ENCODE data around the gene LIN7C.
A peak's percentile ranks its signal among the peaks of the same experiment; 100 is the strongest.
"Not testable (repeated sequence)": the region's sequence is repeated elsewhere in the genome, so short reads cannot be mapped to it uniquely, and the experiment has no call there.

Gene LIN7C, protein sequence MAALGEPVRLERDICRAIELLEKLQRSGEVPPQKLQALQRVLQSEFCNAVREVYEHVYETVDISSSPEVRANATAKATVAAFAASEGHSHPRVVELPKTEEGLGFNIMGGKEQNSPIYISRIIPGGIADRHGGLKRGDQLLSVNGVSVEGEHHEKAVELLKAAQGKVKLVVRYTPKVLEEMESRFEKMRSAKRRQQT

DNA sequence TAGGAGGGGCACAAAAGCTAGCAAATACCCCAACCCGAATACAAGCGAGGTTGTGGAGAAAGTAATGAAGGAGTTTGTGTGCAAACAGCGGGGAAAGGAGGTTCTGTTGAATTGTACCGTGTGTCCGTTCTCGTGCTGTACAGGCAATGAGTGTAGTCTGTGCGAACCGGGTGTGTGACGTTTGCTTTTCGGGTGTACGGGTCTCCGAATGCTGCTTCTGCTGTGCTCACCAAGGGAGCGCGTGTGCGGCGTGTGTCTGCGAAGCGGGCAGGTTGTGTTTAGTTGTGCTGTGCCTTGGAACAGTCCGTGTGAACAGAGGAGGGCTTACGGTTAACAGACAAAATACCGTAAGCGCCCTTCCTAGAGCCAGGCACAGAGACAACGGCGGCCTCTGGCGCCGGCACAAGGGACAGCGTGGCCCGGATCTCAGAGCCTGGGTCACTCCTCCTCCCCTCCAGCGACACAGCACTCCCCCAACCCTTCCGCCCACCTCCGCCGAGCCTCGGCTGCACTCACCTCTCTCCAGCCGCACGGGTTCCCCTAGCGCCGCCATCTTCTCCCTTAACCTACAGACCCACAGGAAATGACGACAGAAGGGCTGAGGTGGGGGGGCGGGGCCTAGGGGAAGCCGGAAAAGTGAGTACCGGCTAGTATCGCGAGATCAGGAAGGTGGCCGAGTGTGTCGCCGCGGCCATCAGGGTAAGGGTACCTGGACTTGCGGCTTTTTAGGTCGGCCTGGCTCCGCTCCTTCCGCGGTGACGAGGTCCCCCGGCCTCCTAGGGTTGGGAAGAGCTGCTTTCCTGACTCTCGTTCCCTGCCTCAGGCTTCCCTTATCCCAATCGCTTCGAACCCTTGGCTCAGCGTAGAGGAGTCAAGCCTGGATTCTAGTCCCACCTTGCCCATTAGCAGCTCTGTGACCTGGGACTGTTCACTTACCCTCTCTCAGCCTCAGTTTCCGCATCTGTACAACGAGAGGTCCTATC lies at the start of gene LIN7C:
Gene LIN7C (minus strand): TSS at position 570 of the 983 bp plus-strand sequence. CDS start 17 bp downstream, at position 553.
- DNase-seq: peak; percentile 96

DNA sequence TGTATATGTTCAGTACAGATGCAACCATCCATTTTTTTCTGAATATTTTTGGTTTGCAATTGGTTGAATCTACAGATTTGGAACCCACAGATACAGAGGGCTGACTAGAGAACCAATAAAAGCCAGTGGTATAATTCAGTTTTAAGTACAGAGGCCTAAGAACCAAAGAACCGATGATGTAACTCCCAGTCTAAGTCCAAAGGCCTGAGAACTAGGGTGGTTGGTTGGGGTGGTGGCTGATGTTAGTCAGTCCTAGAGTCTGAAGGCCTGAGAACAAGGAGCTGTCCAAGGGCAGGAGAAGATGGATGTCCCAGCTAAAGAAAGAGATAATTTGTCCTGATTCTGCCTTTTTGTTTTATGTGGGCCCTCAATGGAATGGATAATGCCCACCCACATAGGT lies 48.7 kb upstream of the LIN7C start:
- no peak for DNase-seq

DNA sequence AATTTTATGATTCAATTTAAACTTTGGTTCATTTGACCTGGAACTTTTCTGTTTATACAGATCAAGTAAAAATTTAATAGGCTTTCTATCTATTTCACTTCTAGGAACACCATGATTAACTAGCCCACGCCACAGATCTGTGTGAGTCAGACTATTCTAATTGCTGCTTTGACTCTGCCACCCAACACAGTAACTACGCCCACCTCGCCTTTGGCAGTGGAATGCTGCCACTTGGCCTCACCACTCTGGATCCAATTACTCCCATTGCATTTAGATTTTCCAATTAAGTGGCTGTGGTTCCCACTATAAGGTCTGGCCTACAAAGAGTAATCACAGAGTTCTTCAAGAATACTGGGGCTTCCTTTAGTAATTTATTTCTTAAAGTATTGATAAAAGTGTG lies 46.6 kb upstream of the LIN7C start:
- DNase-seq: no peak

DNA sequence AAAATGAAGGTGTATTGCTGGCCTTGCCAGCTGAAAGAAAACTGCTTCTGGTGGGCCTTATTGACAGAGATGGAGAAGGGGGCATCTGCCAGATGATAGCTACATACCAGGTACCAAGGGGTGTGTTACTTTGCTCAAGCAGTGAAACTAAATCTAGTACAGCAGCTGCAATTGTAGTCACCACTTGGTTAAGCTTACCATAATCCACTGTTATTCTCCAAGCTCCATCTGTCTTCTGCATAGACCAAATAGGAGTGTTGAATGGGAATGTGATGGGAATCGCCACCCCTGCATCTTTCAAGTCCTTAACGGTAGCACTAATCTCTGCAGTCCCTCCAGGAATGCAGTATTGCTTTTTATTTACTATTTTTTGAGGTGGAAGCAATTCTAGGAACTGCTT lies 45.8 kb upstream of the LIN7C start:
- no peak for DNase-seq

DNA sequence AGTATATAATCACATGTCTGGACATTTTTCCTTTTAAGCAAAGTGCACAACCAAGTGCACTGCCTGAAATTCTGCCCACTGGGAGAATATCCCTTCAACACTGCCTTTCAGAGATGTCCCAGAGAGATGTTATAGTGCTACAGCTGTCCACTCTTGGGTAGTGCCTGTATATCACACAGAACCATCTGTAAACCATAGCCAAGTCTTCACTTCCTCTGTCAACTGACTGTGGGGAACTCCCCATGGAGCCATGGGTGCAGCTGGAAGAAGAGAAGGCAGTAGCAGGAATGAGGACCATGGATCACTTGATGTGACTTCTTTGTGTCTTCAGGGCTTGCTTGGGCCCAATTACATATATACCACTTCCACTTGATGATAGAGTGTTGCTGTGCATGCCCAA lies 44.6 kb upstream of the LIN7C start:
- no peak for DNase-seq

DNA sequence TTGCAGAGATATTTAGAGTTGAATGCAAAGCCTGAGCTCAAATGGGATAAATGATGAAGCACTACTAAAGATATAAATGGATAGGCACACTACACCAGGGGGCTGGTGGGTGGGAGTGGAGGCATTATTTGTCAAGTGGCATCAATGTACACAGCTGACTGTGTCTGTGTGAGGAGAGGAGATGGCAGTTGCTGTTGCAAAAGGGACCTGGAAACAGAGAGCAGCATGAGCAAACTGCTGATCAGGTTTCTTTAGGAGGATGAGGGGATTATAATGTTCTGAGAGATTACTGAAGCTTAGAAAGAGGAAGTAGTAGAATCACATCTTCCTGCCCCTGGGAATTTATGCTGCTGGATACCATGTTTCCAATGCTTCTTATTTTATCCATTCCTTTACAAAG lies 39.4 kb upstream of the LIN7C start:
- peak; percentile 39 to 40 for DNase-seq

DNA sequence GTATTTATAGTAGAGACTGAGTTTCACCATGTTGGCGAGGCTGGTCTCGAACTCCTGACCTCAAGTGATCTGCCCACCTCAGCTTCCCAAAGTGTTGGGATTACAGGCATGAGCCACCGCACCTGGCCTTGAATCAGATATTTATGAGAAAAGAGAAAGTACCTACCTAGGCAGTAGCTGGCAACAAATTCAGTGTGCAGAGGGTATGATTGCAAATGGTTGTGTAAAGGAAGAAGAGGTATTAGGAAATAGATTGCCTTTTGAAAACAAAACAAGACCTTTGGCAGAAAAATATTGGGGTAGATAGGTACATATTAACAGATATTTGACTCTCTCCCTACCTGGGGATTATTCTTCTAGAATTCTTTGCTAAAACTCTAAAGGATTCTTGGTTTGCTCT lies 38.5 kb upstream of the LIN7C start:
- DNase-seq: no peak

DNA sequence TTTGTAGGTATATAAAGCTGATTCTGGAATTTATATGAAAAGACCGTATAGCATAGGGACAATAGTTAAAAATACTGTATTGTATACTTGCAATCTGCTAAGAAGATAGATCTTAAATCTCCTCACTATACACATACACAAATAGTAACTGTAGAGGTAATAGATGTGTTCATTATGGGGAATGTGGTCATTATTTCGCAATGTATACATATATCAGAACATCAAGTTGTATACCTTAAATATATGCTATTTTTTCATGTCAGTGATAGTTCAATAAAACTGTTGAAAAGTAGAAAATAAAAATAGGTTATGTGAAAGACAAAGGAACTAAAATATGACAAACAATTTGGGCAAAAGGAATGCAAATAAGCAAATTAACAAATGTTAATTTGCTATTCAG lies 35.2 kb upstream of the LIN7C start:
- no peak for DNase-seq

DNA sequence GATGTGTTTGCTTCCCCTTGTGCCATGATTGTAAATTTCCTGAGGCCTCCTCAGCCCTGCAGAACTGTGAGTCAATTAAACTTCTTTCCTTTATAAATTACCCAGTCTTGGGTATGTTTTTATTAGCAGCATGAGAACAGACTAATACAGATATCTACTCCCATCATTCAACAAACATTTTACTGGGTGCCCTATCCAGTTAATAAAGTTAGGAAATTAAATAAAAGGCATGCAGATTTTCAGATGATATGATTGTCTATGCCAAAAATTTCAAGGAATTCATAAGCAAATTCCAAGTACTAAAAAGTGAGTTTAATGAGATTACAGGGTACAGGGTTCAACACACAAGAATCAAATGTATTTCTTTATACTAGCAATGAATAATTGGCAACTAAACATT lies 33.5 kb upstream of the LIN7C start:
- no peak for DNase-seq

DNA sequence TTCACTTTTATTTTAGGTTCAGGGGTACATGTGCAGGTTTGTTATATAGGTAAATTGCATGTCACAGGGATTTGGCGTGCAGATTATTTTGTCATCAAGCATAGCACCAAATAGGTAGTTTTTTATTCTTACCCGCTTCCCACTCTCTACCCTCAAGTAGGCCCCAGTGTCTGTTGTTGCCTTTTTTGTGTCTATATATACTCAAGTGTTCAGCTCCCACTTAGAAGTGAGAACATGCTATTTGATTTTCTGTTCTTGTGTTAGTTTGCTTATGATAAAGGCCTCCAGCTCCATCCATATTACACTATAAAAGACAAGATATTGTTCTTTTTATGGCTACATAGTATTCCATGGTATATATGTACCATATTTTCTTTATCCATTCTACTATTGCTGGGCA lies 28.5 kb upstream of the LIN7C start:
- DNase-seq: no peak

DNA sequence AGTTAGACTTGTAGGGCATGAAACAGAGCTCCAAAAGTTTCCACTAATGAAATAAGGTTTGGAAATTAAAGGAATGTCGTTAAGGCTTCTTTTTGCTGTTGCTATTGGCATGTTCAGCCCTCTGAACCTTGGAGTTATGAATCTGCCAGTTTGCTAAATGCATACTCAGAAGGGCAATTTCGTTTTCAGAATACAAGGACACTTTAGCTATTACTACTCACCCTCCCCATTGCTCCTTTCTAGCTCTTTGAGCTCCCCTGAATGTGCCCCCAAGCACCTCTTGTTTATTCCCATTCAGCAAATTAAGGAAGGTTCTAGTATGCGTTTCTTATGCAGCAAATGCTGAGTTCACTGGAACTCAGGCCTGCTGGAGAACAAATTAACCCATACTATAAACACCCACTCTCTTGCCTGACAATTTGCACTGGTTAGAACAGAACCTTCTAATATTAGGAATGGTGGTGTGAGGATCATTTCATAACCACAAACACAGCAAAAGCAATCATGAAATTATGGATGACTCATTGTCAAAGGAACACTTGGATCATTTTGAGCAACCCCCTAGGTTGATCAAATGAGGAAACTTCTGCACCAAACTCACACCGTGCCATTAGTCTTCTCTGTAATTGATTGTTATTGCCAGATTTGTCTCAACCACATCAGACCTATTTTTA lies 26.2 kb upstream of the LIN7C start:
- no peak for DNase-seq

DNA sequence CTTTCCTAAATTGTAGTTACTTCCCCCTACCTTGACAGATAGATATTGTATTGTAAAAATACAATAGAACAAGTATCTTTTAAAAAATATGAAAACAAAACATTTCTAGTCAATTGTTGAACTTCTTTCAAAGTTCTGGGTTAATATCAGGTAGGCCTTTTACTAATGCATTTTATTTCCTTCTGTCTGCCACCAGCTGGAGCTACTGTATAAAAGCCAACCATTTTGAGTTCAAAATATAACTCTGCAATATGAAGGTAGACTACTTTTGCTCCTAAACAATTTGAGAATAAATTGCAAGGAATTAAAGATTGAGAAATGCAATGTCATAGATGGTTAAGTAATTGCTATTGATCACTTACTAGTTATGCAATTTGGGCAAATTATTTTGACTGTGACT lies 22.1 kb upstream of the LIN7C start:
- DNase-seq: no peak

DNA sequence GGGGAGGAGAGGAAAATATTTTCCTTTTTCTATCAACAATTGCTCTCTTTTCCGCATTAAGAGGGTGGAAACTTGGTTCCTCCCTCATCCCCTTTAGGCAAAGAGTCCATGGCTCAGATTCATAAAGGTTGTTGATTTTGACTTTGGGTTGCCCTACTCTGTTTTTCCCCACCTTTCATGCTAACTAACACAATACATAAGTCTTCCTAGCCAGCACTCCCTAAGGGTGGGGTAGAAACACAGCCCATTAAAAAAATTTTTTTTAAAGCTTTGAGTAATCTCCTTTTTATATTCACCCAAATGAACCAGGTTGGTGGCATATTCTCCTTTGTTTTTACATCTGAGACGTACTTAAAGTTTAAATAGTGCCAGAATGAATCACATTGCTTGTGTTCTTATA lies 20.0 kb upstream of the LIN7C start:
- no peak for DNase-seq

DNA sequence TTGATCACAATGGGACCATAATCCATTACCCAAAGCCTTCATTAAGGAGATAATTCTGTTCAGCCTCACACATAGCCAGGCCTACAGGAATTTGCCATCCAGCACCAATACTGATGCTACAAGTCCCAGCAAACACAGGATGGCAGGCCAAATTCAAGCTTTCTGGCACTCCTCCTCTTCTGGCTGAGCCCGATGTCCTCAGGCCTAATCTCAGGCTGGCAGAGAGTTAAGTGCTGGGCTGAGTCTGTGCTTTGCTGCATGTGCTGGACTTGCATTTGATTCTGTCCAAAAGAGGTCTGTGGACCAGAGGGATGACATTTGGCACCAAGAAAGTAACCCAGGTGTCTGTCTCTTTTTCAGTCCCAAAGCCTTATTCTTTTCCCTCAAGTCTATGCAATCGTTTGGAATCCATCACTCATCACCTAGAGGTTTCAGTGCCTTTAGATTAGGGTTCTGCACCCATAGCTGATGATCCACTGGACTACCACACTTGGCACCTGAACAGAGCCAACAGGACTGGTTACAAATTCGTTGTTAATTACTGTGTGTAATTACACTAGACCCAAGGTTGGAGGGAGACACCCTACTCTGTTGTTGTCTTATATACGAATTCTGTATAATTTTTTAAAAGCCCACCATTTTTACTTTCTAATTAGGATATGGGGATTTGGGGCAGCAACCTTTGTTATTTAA lies 19.4 kb upstream of the LIN7C start:
- no peak for DNase-seq

DNA sequence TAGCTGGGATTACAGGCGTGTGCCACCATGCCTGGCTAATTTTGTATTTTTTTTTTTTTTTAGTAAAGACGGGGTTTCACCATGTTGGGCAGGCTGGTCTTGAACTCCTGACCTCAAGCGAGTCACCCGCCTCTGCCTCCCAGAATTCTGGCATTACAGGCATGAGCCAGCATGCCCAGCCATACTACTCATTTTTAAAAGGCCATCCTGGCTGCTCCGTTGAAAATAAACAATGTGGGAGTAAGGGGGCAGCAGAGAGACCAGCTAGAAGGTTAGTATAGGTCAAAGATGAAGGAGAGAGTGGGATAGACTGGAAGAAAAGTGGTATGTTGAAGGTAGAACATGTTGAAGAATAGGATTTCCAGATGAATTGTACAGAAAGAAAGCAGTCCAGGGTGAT lies 17.6 kb upstream of the LIN7C start:
- peak in 1 of 2 experiments; percentile 27 for DNase-seq

DNA sequence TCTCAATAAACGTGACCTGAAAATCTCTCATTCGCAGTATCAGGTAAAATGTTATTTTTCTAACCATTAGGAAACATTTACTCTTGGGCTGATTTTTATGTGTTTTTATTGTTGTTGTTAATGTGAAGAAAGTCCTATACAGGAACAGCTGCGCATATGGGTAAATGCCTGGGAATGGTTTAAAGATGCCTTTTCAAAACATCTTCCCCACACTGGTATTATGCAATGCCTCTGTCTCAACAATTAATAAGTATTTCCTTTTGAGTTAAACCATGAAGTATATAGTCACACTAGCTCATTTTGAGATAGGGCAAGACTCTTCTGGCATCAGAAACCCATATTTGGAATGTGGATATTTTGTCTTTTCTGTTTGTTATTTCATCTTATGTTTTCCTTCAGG lies 13.7 kb upstream of the LIN7C start:
- no peak for DNase-seq

DNA sequence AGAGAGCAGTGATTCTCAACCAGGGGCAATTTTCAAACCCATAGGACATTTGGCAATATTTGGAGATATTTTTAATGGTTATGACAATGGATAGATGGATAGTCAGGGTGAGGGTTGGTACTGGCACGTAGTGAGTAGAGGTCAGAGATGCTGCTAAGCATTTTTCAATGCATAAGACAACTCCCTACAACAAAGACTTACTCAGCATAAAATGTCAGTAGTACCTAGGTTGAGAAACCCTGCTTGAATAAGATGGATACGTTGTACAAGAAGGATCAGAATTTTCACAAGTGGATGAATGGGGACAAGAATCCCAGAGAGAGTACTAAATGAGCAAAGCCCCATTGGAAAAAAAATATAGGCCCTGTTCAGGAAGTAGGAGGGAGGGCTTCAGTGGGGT lies 11.9 kb upstream of the LIN7C start:
- DNase-seq: no peak

DNA sequence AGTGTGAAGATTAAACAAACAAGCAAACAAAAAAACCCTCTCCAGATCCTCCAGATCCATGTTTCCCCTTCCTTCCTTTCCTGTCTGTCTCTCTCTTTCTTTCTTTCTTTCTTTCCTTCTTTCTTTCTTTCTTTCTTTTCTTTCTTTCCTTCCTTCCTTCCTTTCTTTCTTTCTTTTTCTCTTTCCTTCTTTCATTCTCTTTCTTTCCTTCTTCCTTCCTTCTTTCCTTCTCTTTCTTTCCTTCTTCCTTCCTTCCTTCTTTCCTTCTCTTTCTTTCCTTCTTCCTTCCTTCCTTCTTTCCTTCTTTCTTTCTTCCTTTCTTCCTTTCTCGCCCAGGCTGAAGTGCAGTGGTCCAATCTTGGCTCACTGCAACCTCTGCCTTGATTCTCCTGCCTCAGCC lies 10.9 kb upstream of the LIN7C start:
- not testable (repeated sequence) for DNase-seq

DNA sequence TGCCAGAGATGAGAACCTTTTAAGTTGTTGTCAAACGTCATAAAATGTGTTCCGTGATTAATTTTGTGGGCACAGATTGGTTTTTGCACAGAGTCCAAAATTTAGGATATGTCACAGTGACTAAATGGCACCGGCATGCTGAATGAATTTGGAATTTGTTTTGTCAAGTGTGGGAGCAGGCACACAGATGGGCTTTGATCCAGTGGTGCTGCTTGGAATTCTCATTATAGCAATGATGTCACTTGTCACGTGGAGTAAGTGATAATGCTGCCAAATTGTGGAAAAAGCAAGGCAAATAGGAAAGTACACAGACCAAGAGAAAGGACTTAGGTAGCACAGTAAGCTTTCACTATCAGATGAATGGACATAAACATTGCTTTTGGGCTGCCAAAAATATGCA lies 8.0 kb upstream of the LIN7C start:
- no peak for DNase-seq

DNA sequence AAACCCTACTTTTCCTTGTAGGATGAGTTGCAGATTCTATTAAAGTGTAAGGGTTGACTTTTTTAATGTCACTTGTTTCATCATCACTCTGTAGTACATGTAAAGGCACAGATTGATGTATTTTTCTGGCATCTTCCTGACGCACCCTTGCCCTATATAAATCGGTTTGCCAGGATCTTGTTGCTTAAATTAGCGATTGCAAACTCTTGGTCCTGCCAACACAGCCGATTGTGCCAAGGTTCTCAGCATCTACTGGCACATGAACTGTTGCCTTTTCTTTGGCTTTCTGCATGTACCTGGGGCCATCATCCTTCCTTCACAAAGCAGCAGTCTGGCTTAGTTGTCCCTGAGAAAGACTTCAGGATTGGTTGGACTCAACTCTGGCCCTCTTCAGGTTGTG lies 7.5 kb upstream of the LIN7C start:
- DNase-seq: no peak

DNA sequence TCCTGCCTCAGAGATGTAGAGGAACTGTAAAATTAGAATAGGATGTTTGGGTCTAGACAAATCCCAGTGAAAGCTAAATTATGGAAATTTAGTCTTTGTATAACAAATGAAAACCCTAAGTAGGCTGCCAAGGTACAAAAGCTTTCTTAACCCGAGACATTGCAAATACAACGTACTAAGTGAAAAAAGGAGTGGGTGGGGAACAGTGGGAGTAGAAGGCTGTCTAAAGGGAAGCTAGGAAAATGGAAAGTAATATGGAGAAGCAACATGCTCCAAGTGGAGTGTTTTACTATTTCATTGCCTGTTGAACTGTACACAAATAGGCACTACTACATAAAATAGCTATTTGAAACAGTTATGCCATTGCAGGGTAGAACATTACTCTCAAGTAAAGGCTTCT lies 6.8 kb upstream of the LIN7C start:
- no peak for DNase-seq

DNA sequence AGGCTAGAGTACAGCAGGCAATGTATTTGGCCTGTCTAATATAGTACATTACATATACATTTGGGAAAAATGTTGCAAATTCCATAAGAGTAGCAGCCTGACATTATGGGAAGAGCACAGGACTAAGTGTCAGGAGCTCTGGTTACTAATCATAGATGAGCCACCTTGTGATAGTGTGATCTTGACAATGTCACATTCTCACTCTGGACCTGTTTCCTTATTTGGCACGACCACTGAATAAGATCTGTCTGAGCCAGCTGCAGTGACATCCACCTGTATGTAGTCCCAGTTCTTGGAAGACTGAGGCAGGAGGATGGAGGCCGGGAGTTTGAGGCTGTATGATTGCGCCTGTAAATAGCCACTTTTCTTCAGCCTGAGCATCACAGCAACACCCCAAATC lies 5.7 kb upstream of the LIN7C start:
- DNase-seq: no peak

DNA sequence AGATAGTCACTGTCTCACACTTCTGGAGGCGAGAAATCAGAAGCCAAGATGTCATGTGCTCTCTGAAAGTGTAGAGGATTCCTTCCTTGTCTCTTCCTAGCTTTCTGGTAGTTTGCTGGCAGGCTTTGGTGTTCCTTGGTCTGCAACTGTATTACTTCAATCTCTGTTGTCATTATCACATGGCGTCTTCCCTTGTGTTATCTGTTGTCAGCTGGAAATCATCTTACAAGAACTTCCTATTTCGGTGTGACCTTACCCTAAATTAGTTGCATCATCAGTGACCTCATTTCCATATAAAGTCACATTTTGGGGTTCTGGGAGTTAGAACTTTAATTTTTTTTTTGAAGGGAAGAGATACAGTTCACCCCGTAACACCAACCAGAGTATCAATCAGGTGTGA lies 3.3 kb upstream of the LIN7C start:
- DNase-seq: no peak
